A673 (cell line): Measurements from ENCODE around the gene HMGN2.

Source experiments
- CTCF ChIP-seq: fragments of 300-800, 200-600 bp; sonication (generic); conservative IDR thresholded peaks from 2 replicates; pipeline ENCODE4 v1.5.1; 2017; ENCODE audit warnings: low read depth, mild to moderate bottlenecking, antibody characterized with exemption, low read length, moderate library complexity, mixed read lengths
- EZH2 ChIP-seq: fragments of 200-600 bp; sonication (generic); IDR thresholded peaks from 2 replicates; pipeline ENCODE4 v1.6.1; 2017; ENCODE audit warnings: borderline replicate concordance, low read depth, mild to moderate bottlenecking, mixed read lengths, antibody characterized with exemption, low read length; ENCODE audit not compliant: poor library complexity, severe bottlenecking

DNA sequence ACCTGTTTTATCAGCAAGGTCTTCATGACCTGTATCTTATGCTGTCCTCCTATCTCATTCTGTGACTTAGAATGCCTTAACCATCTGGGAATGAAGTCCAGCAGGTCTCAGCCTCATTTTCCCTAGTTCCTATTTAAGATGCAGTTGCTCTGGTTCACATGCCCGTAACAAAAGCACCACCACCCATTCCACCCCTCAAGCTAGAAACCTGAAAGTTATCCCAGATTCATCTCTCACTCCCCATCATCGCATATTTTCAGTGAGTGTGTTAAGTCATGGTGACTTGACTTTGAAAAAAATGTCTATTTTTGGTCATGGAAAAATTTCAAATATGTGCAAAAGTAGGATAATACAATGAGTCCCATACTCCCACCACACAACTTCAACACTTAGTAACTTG, 11.7 kb downstream of the HMGN2 start:
- no peak for TF ChIP-seq CTCF
- TF ChIP-seq EZH2: no peak
